MM.1S (cell line): Measurements from ENCODE around the gene SAMSN1.

Experiments used
- CTCF ChIP-seq: fragments of 300-600 bp; sonication (generic); IDR thresholded peaks from 2 replicates; pipeline ENCODE4 v1.5.1; 2016; ENCODE audit warnings: antibody characterized with exemption, low read length, mixed read lengths
- EZH2 ChIP-seq: fragments of 300-600 bp; sonication (generic); optimal IDR thresholded peaks from 2 replicates; pipeline ENCODE3; 2017; ENCODE audit warnings: low read depth, mild to moderate bottlenecking, antibody characterized with exemption, low read length, mixed read lengths
- EZH2phosphoT487 ChIP-seq: fragments of 300-600 bp; sonication (generic); IDR thresholded peaks from 2 replicates; pipeline ENCODE4 v1.6.1; 2018; ENCODE audit warnings: antibody characterized with exemption, low read length

GRCh38 chr21:14526199-14526598 is 19.9 kb downstream of the SAMSN1 start:
- TF ChIP-seq CTCF (no peak), EZH2phosphoT487 (no peak), EZH2 (no peak)
